Urinary bladder (tissue), 4 donors: ENCODE data around the gene RRM2. TPM values are rescaled to one million over a fixed set of nuclear protein-coding genes. Genes with fewer than 3 reads are reported as not detected.

Experiments used
- DNase-seq: peaks from one replicate; pipeline ENCODE4 v3.0.0-alpha.2; 2015; ENCODE audit errors: extremely low spot score
- H3K27ac ChIP-seq: one replicate; pipeline ENCODE4 v1.5.1; 2013; ENCODE audit warnings: low read depth, mild to moderate bottlenecking, moderate library complexity
- H3K36me3 ChIP-seq: one replicate; pipeline ENCODE4 v1.6.1; 2013; ENCODE audit warnings: mild to moderate bottlenecking, moderate library complexity; ENCODE audit not compliant: insufficient read depth
- H3K4me1 ChIP-seq: one replicate; pipeline ENCODE4 v1.6.1; 2013; ENCODE audit warnings: mild to moderate bottlenecking, moderate library complexity; ENCODE audit not compliant: insufficient read depth
- H3K4me3 ChIP-seq: one replicate; pipeline ENCODE4 v1.5.1; 2013; ENCODE audit warnings: low read depth, low read length
- WGBS: extraction: QIAGEN DNeasy Blood & Tissue Kit; methylation state at CpG from one replicate; pipeline ENCODE4 v1.1.7; 2013; 5-methylcytosine and 5-hydroxymethylcytosine counted together
- polyA plus RNA-seq: library from polyadenylated mRNA; stranded (reverse); fragments of 200-250 nt; gene quantifications from one replicate; pipeline ENCODE4 v1.2.3, GENCODE V29; 2013
- total RNA-seq: library from RNA; depleted of rRNA; stranded (reverse); fragments of >200 nt; gene quantifications from one replicate; pipeline ENCODE4 v1.2.3, GENCODE V29; 2014
- donor health status: healthy with polysubstance abuse.
- donor health status: healthy.

RRM2 gene
- total and polyA plus RNA-seq, 2 donors, result 0.92 to 24.8 TPM

- DNase-seq, result no peak
- no peak overlapping the region for H3K27ac ChIP-seq
- no peaks in the 10 kb centered on the region for H3K36me3 ChIP-seq
- WGBS, result 94% methylated on average over 7 of the region's 7 CpGs
- H3K4me3 ChIP-seq, result no peak overlapping the region
- no peaks in the 10 kb centered on the region for H3K4me1 ChIP-seq
Measured at GRCh38 chr2:10132043-10132575, 9.6 kb downstream of the RRM2 start.

- Histone ChIP-seq H3K27ac (no peak overlapping the region), H3K4me1 (no peaks in the 10 kb centered on the region), H3K36me3 (no peaks in the 10 kb centered on the region), H3K4me3 (no peak overlapping the region)
- no peak for DNase-seq
- 92% methylated on average over 6 of the region's 6 CpGs for WGBS
Measured at GRCh38 chr2:10132596-10132995, 10.1 kb downstream of the RRM2 start.

GRCh38 chr2:10132996-10133647 is 10.6 kb downstream of the RRM2 start:
- Histone ChIP-seq H3K27ac (no peak overlapping the region), H3K36me3 (no peaks in the 10 kb centered on the region), H3K4me1 (no peaks in the 10 kb centered on the region), H3K4me3 (no peak overlapping the region)
- 95% methylated on average over 6 of the region's 6 CpGs for WGBS
- DNase-seq, result no peak

GRCh38 chr2:10135296-10136089 is 13.0 kb downstream of the RRM2 start:
- H3K27ac ChIP-seq, result no peak overlapping the region
- no peaks in the 10 kb centered on the region for H3K4me1 ChIP-seq
- 83% methylated on average over 9 of the region's 9 CpGs for whole genome bisulfite sequencing
- H3K4me3 ChIP-seq, result no peak overlapping the region
- H3K36me3 ChIP-seq, result no peaks in the 10 kb centered on the region
- no peak for DNase-seq

- no peak overlapping the region for H3K4me3 ChIP-seq
- no peaks in the 10 kb centered on the region for H3K36me3 ChIP-seq
- H3K27ac ChIP-seq, result no peak overlapping the region
- no peak for DNase-seq
- 85% methylated on average over 7 of the region's 7 CpGs for WGBS
- H3K4me1 ChIP-seq, result no peaks in the 10 kb centered on the region
Measured at GRCh38 chr2:10136101-10136934, 13.8 kb downstream of the RRM2 start.

GRCh38 chr2:10137053-10137843 is 14.7 kb downstream of the RRM2 start:
- no peak for DNase-seq
- 91% methylated on average over 10 of the region's 10 CpGs for WGBS
- H3K4me3 ChIP-seq, result no peak overlapping the region

GRCh38 chr2:10139536-10139935 is 17.0 kb downstream of the RRM2 start:
- no peak for DNase-seq
- H3K36me3 ChIP-seq, result no peaks in the 10 kb centered on the region
- WGBS, result 93% methylated on average over 6 of the region's 6 CpGs

More at GRCh38 chr2:10137053-10137843, 14.7 kb downstream of the RRM2 start:
- Histone ChIP-seq H3K27ac (no peak overlapping the region), H3K36me3 (no peaks in the 10 kb centered on the region), H3K4me1 (no peaks in the 10 kb centered on the region)

GRCh38 chr2:10140841-10141610 is 18.5 kb downstream of the RRM2 start:
- no peak overlapping the region for H3K4me3 ChIP-seq
- no peaks in the 10 kb centered on the region for H3K4me1 ChIP-seq
- 87% methylated on average over 16 of the region's 16 CpGs for WGBS
- no peaks in the 10 kb centered on the region for H3K36me3 ChIP-seq
- no peak overlapping the region for H3K27ac ChIP-seq
- no peak for DNase-seq

More at GRCh38 chr2:10139536-10139935, 17.0 kb downstream of the RRM2 start:
- H3K4me1 ChIP-seq, result no peaks in the 10 kb centered on the region
- no peak overlapping the region for H3K4me3 ChIP-seq
- no peak overlapping the region for H3K27ac ChIP-seq

GRCh38 chr2:10141736-10142639 is 19.4 kb downstream of the RRM2 start:
- H3K27ac ChIP-seq, result no peak overlapping the region
- DNase-seq, result no peak
- WGBS, result 84% methylated on average over 32 of the region's 32 CpGs

GRCh38 chr2:10142640-10142965 is 20.1 kb downstream of the RRM2 start:
- no peaks in the 10 kb centered on the region for H3K4me1 ChIP-seq
- no peaks in the 10 kb centered on the region for H3K36me3 ChIP-seq
- H3K27ac ChIP-seq, result no peak overlapping the region
- WGBS, result 96% methylated on average over 11 of the region's 11 CpGs
- no peak for DNase-seq
- H3K4me3 ChIP-seq, result no peak overlapping the region

More at GRCh38 chr2:10141736-10142639, 19.4 kb downstream of the RRM2 start:
- H3K36me3 ChIP-seq, result no peaks in the 10 kb centered on the region
- no peak overlapping the region for H3K4me3 ChIP-seq
- H3K4me1 ChIP-seq, result no peaks in the 10 kb centered on the region

GRCh38 chr2:10144771-10145518 is 22.4 kb downstream of the RRM2 start:
- no peak overlapping the region for H3K27ac ChIP-seq

More at GRCh38 chr2:10144771-10145518, 22.4 kb downstream of the RRM2 start:
- Histone ChIP-seq H3K36me3 (no peaks in the 10 kb centered on the region), H3K4me3 (no peak overlapping the region), H3K4me1 (no peaks in the 10 kb centered on the region)
- DNase-seq, result no peak
- WGBS, result 73% methylated on average over 16 of the region's 16 CpGs
